PC-3 (cell line): ENCODE results near the gene METTL24. TPM values are rescaled to one million over a fixed set of nuclear protein-coding genes. Genes with fewer than 3 reads are reported as not detected.

Experiments used
- ATAC-seq: fragments of 200-7000 bp; cut with Tn5 transposase; 2 replicates; pipeline ENCODE4 v1.9.1; 2020; ENCODE audit warnings: mild to moderate bottlenecking, moderate library complexity
- BruUV-seq: library from RNA; stranded (reverse); fragments of 400-500 nt; replicated peaks from 2 replicates; lab custom pipeline; 2021; lab: Mats Ljungman, UMichigan
- CTCF ChIA-PET: fragments of 300-600 bp; sonication (Branson Sonifier 250); formaldehyde crosslinking; loops from one replicate; lab custom pipeline; 2022; ENCODE audit warnings: antibody characterized with exemption; lab: Charles Lee
- POLR2A ChIA-PET: fragments of 300-600 bp; sonication (Branson Sonifier 250); formaldehyde crosslinking; loops from one replicate; lab custom pipeline; 2022; ENCODE audit warnings: antibody characterized with exemption; ENCODE audit not compliant: unreplicated experiment; lab: Charles Lee
- DNase-seq: peaks from one replicate; pipeline ENCODE4 v3.0.0-alpha.2; 2015
- H2AFZ ChIP-seq: fragments of 300-600 bp; sonication (generic); 2 replicates; pipeline ENCODE4 v1.6.0; 2016; ENCODE audit warnings: antibody characterized with exemption, low read length
- H3F3A ChIP-seq: fragments of 300-600 bp; sonication (generic); one replicate; pipeline ENCODE4 v1.6.0; 2017; ENCODE audit warnings: antibody characterized with exemption, low read length, control low read depth, mild to moderate bottlenecking; ENCODE audit not compliant: unreplicated experiment
- H3K27ac ChIP-seq: fragments of 300-600 bp; sonication (generic); 2 replicates; pipeline ENCODE4 v1.5.1; 2016; ENCODE audit warnings: mild to moderate bottlenecking, low read length
- H3K27me3 ChIP-seq: fragments of 300-600 bp; sonication (generic); 2 replicates; pipeline ENCODE4 v1.6.1; 2016; ENCODE audit warnings: low read length, mixed read lengths
- H3K36me3 ChIP-seq: fragments of 300-600 bp; sonication (generic); 2 replicates; pipeline ENCODE4 v1.6.1; 2016; ENCODE audit warnings: low read depth, mixed run types, low read length, mixed read lengths
- H3K4me1 ChIP-seq: fragments of 300-600 bp; sonication (generic); 2 replicates; pipeline ENCODE4 v1.5.1; 2016; ENCODE audit warnings: low read length; ENCODE audit not compliant: insufficient read depth
- H3K4me2 ChIP-seq: fragments of 300-600 bp; sonication (generic); 2 replicates; pipeline ENCODE4 v1.6.0; 2016; ENCODE audit warnings: low read length
- H3K4me3 ChIP-seq: fragments of 300-600 bp; sonication (generic); 2 replicates; pipeline ENCODE4 v1.5.1; 2016; ENCODE audit warnings: mild to moderate bottlenecking, low read length, mixed read lengths
- H3K79me2 ChIP-seq: fragments of 300-600 bp; sonication (generic); 2 replicates; pipeline ENCODE4 v1.6.1; 2017; ENCODE audit warnings: low read length, mixed read lengths
- H3K9ac ChIP-seq: fragments of 300-600 bp; sonication (generic); 2 replicates; pipeline ENCODE4 v1.6.0; 2016; ENCODE audit warnings: mild to moderate bottlenecking, low read length
- H3K9me2 ChIP-seq: fragments of 300-600 bp; sonication (generic); replicated peaks from 2 replicates; pipeline ENCODE4 v1.6.1; 2016; ENCODE audit warnings: mixed run types, low read length, mixed read lengths
- H3K9me3 ChIP-seq: fragments of 300-600 bp; sonication (generic); 2 replicates; pipeline ENCODE4 v1.6.1; 2016; ENCODE audit warnings: low read length, mixed read lengths
- H4K20me1 ChIP-seq: fragments of 300-600 bp; sonication (generic); 2 replicates; pipeline ENCODE4 v1.6.1; 2016; ENCODE audit warnings: low read length, mixed read lengths
- CTCF ChIP-seq: fragments of 300-600 bp; sonication (generic); conservative IDR thresholded peaks from 2 replicates; pipeline ENCODE4 v1.5.1; 2017; ENCODE audit warnings: antibody characterized with exemption, low read depth, mild to moderate bottlenecking, low read length
- EZH2 ChIP-seq: fragments of 300-600 bp; sonication (generic); IDR thresholded peaks from one replicate; pipeline ENCODE4 v1.6.1; 2017; ENCODE audit warnings: antibody characterized with exemption, mild to moderate bottlenecking, low read length; ENCODE audit not compliant: unreplicated experiment
- EZH2phosphoT487 ChIP-seq: fragments of 300-600 bp; sonication (generic); IDR thresholded peaks from 2 replicates; pipeline ENCODE4 v1.6.1; 2018; ENCODE audit warnings: mild to moderate bottlenecking, antibody characterized with exemption, low read length, borderline replicate concordance
- intact Hi-C: fragments of 100-400 bp; cut with micrococcal nuclease; formaldehyde crosslinking; loops from 2 replicates; pipeline ENCODE4 v1.9.0; 2023
- total RNA-seq: library from RNA; depleted of rRNA; stranded (reverse); fragments of >200 nt; gene quantifications from 2 replicates; pipeline ENCODE4 v1.2.3, GENCODE V29; 2014

The METTL24 gene
- total RNA-seq, 1 experiment from 2014 or later: not detected

DNA sequence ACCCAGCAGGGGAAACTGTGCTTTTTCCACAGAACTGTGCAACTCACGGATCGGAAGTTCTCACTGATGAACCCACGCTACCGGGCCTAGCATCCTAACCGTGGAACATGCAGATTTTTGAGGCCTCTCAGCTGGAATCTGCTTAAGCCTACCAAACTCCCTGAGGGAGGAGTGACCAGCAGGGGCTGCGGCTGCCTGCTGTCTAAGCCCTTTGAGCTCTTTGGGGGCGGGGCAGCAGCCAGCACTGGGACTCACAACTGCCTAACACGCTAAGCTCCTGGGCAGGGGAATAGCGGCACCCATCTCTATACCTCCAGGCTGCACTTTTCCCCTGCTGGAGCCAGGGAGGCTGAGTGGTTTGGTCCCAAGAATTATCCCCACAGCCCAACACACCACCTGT is 20.4 kb upstream of the METTL24 start:
- no peak overlapping the region for H3K4me2 ChIP-seq
- BruUV-seq: no TSS peak
- no peak overlapping the region for H3K9ac ChIP-seq
- H2AFZ ChIP-seq: no peak overlapping the region
- no peaks in the 10 kb centered on the region for H3K9me2 ChIP-seq
- H3K27ac ChIP-seq: no peak overlapping the region
- H3K79me2 ChIP-seq: no peaks in the 10 kb centered on the region
- CTCF ChIA-PET: no interaction called here
- no peak for TF ChIP-seq CTCF
- TF ChIP-seq EZH2: no peak
- TF ChIP-seq EZH2phosphoT487: no peak
- DNase-seq (no peak), ATAC-seq (no peak)
- no peaks in the 10 kb centered on the region for H3K4me1 ChIP-seq
- no peaks in the 10 kb centered on the region for H3K9me3 ChIP-seq
- no peaks in the 10 kb centered on the region for H3F3A ChIP-seq
- intact Hi-C loops: no loop called here
- no peaks in the 10 kb centered on the region for H3K36me3 ChIP-seq
- no peak overlapping the region for H3K4me3 ChIP-seq
- no peaks in the 10 kb centered on the region for H4K20me1 ChIP-seq
- peaks cover 8% of the 10 kb centered on the region; the same call in 1 of the 2 replicates for H3K27me3 ChIP-seq
- POLR2A ChIA-PET: no interaction called here

DNA sequence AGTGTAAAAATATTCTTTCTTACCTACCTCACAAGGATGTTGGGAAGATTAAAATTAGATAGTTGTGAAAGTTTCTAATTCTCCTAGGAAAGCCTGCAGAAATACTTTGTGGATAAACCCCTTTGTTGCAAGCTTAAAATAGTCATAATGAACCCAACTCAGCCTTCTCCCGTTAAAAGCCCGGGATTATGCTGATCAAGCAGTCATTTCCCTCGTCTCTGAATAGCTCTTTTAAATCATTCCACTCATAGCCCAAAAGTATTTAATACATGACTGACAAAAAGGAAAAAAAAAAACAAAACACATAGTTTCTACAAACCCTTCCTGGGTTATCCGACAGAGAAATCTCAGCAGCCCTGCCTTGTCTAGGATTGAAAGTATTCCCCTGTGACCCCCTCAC is 10.9 kb upstream of the METTL24 start:
- H3K9me2 ChIP-seq: no peaks in the 10 kb centered on the region
- H4K20me1 ChIP-seq: no peaks in the 10 kb centered on the region
- no peak overlapping the region for H3K27ac ChIP-seq
- no peaks in the 10 kb centered on the region for H3F3A ChIP-seq
- DNase-seq (no peak), ATAC-seq (no peak)
- H3K79me2 ChIP-seq: no peaks in the 10 kb centered on the region
- no peak overlapping the region for H2AFZ ChIP-seq
- no peaks in the 10 kb centered on the region for H3K4me1 ChIP-seq
- no TSS peak for BruUV-seq
- TF ChIP-seq CTCF (no peak), EZH2phosphoT487 (no peak)
- no peaks in the 10 kb centered on the region for H3K36me3 ChIP-seq
- CTCF ChIA-PET: no interaction called here
- no peak overlapping the region for H3K4me3 ChIP-seq
- no peaks in the 10 kb centered on the region for H3K9me3 ChIP-seq
- no peak overlapping the region for H3K9ac ChIP-seq
- peaks cover 83% of the 10 kb centered on the region for H3K27me3 ChIP-seq
- intact Hi-C loops: no loop called here
- POLR2A ChIA-PET: no interaction called here
- H3K4me2 ChIP-seq: no peak overlapping the region

DNA sequence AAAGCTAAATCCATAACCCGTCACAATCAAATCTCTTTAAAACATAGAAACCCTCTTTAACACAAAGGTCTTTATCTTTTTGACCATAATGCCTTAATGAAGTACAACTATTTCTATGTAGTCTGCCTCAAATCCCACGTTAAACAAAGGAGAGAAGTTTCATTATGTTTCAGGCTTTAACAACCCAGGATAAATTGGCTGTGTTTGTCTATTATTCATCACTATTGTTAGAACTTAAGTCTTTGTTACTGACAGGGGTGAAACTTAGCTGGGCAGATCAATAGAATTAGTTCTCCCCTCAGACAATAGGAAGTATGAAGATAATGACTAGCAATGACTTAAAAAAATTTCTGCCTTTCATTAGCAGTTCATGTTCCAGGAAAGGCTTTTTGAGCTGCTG is 10.1 kb upstream of the METTL24 start:
- Histone ChIP-seq H3K9me3 (no peaks in the 10 kb centered on the region), H3K9me2 (no peaks in the 10 kb centered on the region), H3K4me3 (no peak overlapping the region), H3K9ac (no peak overlapping the region), H2AFZ (no peak overlapping the region), H3K79me2 (no peaks in the 10 kb centered on the region), H3K27ac (no peak overlapping the region), H4K20me1 (no peaks in the 10 kb centered on the region), H3K4me2 (no peak overlapping the region), H3K27me3 (peaks cover 81% of the 10 kb centered on the region), H3K4me1 (no peaks in the 10 kb centered on the region), H3F3A (no peaks in the 10 kb centered on the region), H3K36me3 (no peaks in the 10 kb centered on the region)
- ChIA-PET CTCF (no interaction called here), POLR2A (no interaction called here)
- no peak for TF ChIP-seq EZH2
- no peak for TF ChIP-seq CTCF
- TF ChIP-seq EZH2phosphoT487: no peak
- ATAC-seq (no peak), DNase-seq (no peak)
- BruUV-seq: no TSS peak
- intact Hi-C loops: no loop called here
